Left forelimb (tissue), 1 donor: ENCODE measurements around the gene DOLPP1.

ENCODE experiments used
- DNase-seq: peaks from one replicate; pipeline ENCODE4 v3.0.0-alpha.2; 2018; ENCODE audit warnings: low spot score

The DOLPP1 gene

DNA sequence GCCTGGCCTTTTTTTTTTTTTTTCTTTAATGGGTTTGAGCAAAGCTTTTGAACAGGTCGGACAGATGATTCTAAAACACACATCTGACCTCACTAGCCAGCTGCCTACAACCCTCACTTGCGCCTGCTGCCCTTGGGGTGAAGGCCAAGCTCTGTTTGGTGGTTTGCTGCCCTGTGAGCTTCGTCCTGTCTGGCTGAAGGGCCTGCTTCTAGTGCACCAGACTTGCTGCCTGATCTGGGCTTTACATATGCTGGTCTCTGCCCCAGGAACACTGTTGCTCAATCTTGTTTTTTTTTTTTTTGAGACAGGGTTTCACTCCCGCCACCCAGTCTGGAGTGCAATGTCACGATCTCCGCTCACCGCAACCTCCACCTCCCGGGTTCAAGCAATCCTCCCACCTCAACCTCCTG, 16.4 kb upstream of the DOLPP1 start:
- DNase-seq, result no peak

DNA sequence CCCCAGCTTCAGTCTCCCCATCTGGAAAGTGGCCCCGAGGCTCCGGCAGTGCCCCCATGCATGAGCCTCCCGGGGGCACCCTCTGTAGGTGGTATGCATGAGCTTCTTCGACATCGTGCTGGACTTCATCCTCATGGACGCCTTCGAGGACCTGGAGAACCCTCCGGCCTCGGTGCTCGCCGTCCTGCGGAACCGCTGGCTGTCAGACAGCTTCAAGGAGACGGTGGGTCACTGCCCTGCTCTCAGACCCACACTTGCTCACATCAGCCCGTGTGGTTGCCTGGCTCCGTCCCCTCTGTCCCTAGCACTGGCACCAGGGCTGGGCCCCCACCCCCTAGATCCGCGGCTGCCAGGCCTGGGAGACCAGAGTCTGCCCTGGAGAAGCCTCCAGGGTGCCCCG, 12.8 kb upstream of the DOLPP1 start:
- DNase-seq, result no peak

DNA sequence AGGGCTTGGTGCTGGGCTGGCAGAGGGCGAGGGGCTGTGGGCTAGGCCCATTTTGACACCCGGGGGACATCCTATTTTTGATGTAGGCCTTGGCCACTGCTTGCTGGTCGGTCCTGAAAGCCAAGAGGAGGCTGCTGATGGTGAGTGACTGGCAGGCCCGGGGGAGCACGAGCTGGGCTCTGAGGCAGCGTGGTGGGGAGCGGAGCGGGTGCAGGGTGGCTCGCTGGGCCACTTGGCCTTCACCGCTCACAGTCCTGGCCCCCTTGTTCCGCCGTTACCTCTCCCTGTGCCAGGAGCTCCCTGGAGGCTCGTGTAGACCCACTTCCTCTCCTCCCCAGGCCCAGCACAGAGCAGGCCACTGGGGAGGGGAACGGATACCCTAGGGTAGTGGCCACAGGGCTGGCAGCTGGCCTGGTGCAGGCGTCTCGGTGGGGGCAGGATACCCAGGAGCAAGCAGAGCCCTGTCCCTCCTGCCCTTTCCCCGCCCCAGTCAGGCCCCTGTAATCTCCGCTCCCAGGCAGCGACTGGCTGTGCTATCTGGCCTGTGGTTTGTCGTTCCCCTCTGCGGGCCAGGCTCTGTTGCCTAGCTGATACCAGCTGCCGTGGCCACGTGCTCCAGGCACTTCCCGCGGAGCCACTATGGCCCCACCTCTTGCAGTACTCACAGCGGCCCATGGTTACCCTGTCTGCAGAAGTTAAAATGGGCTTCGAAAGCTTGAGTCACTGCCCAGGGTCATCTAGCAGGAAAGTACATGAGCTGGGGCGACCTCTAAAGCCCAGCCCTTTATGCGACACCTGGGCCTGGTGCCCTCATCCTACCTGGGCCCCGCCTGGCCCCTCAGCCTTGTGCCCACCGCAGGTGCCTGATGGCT, 11.7 kb upstream of the DOLPP1 start:
- DNase-seq, result no peak

DNA sequence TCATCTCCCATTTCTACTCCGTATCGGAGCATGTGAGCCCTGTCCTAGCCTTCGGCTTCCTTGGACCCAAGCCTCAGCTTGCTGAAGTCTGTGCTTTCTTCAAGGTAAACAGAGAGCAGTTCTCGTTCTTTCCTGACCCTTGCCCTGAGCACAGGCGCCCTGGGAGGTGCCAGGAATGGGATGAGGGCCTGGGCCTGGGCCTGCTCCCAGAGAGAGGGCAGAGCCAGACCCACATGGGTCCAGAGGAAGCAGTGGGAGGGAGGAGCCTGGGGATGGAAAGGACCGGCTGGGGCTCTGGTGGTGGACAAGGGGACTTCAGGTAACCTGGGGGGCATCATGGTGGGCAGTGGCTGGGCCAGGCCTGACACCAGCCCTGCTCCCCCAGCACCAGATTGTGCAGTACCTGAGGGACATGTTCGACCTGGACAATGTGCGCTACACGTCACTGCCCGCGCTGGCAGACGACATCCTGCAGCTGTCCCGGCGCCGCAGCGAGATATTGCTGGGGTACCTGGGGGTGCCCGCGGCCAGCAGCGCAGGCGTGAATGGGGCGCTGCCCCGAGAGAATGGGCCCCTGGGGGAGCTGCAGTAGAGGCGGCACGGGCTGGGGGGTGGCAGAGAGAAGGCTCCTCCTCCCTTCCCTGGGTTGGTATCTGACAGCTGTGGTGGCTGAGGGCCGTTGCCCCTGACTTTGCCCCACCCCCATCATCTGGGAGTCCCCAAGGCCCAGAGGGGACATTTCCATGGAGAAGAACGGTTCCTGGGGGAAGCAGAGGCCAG, 10.9 kb upstream of the DOLPP1 start:
- DNase-seq, result no peak

DNA sequence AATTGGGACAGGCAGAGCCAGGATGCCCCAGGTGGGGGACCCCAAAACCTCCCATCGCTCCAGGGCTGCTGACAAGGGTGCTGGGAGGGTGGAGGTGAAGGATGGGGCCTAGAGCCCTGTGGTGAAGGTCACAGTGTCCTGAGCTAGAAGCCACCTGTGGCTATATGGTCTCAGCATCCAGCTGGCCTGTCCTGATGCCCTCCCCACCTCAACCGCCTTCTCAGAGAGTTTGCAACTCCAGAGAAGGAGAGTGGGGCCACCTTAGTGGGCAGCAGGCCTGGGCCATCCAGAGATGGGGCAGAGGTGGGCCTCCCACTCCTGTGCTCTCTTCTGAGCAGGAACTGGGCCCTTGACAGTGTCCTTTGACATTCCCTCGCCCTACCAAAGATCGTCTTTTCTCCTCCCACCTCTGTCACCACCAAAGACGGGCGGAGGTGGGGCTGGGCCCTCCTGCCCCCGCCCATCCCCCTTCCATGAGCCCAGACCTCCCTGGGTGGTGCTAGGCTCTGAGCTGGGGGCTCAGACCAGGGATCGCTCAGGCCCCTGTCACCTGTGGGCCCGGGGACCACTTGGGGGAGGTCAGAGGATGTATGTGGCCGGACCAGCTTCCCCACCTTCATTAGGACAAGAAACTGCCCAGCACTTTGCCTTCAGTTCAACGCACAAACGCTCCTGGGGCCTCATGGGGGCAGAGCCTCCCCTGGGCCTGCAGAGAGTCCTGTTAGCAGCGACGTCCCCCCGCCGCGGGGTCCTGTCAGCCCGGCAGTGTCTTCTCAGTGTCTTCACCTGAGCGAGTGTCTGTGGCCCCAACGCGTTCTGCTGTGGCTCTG, 10.0 kb upstream of the DOLPP1 start:
- DNase-seq, result no peak

DNA sequence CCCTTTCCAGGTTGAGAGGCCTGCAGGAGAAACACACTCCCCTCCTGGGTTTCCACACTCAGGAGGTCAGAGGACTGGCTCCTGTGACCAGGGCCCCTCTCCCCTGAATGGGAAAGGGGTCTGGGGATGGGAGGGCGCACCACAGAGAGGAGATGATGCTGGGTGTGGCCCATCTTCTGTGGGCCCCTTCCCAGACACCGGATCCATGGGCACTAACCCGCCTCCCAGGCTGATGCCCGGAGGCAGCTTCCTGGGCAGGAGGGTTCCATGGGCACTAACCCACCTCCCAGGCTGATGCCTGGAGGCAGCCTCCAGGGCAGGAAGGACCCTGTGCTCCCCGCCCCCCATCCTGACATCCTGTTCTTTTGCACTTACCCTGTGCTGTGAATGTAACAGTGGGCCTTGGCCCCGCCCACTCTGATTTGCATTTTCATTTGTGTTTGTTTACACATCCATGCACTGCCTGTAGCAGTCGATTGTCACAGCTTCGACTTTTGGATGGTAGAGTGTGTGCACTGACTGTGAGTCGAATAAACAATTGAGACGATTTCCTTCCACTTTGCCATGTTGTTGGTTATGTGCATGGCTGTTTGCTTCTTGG, 9.3 kb upstream of the DOLPP1 start:
- DNase-seq, result no peak

DNA sequence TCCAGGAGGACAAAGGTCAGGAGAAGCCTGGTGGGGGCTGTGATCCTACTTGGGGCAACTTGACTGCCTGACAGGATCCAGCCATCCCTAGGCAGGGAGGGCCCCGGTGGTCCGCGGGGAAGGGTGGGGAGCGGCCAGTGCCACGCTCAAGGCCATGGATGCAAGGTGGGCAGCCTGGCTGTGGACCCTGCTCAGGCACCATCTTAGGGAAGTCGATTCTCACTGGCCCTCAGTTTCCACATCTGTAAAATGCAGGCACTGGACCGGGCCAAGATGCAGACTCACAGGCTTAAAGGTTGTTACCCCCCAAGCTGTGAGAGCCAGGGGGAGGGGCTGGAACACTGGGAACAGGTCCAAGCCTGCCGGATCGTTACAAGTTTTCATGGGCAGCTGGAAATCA, 8.7 kb upstream of the DOLPP1 start:
- no peak for DNase-seq

DNA sequence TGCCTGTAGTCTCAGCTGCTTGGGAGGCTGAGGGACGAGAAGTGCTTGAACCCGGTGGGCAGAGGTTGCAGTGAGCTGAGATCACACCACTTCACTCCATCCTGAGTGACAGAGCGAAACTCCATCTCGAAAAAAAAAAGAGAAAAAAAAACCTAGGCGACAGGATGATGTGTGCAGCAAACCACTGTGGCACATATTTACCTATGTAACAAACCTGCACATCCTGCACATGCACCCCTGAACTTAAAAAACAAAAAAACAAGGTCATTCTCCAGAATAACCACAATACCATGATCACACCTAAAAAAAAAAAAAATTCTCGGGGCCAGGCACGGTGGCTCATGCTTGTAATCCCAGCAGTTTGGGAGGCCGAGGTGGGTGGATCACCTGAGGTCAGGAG, 7.5 kb upstream of the DOLPP1 start:
- DNase-seq, result no peak

DNA sequence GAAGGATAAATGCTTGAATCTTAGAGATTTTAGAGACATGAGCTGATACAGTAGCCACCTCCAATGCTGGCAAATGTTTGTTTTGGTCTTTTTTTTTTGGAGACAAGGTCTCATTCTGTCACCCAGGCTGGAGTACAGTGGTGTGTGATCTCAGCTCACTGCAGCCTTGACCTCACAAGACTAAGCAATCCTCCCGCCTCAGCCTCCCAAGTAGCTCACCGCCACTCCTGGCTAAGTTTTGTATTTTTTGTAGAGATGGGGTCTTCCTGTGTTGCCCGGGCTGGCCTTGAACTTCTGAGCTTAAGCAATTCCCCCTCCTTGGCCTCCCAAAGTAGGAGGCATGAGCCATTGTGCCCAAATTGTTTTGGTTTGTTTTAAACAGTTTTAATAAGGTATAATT, 6.8 kb upstream of the DOLPP1 start:
- no peak for DNase-seq

DNA sequence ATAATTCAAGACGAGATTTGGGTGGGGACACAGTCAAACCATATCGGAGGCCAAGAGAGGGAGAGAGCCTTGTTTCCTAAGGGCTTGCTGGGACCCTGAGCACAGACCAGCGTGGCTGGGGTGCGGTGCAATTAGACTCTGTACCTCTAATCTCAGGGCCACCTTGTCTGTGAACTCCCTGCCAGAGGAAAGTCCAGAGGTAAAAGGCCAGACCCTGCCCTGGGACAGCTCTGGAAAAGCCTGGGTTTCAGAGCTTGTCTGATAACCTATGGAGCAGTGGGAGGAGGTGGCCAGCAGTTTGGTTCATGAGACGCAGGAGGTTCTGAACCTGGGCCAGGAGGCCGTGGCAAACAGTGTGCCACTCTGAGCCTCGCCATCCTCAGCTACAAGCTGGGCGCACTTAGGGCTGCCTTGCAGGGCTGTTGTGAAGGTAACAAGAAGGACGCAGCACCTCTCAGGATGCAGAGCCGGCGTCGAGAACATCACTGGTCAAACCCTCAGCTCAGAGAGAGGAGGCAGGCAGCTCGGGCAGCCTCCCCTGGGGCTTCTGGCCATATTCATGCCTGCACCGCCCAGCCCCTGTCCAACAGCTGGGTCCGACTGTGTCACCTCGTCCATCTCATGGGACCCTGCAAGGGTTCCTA, 4.8 kb upstream of the DOLPP1 start:
- DNase-seq, result no peak

DNA sequence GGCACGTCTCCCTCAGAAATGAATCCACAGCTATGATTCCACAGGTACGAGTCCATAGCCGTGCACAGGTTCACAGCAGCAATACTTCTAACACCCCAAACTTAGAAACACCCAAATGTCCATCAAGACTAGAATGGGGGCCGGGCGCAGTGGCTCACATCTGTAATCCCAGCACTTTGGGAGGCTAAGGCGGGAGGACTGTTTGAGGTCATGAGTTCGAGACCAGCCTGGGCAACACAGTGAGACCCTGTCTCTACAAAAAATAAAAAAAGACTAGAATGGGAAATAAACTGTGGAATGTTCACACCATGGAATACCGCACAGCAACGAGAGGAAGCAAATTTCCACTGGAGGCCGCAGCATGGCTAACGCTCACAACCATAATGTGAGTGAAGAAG, 4.3 kb upstream of the DOLPP1 start:
- DNase-seq, result no peak

DNA sequence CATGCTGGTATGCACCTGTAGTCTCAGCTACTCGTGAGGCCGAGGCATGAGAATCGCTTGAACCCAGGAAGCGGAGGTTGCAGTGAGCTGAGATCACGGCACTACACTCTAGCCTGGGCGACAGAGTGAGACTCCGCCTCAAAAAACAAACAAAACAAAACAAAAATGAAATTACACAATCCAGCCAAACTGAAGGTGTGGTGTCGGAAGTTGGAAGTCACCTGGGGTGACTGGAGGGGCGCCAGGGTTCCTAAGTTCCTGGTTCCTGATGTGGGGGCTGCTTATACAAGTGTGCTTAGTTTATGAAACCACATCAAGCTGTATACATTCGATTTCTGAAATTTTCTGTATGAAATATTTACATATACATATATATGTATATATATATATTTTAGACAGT, 3.7 kb upstream of the DOLPP1 start:
- DNase-seq, result no peak

DNA sequence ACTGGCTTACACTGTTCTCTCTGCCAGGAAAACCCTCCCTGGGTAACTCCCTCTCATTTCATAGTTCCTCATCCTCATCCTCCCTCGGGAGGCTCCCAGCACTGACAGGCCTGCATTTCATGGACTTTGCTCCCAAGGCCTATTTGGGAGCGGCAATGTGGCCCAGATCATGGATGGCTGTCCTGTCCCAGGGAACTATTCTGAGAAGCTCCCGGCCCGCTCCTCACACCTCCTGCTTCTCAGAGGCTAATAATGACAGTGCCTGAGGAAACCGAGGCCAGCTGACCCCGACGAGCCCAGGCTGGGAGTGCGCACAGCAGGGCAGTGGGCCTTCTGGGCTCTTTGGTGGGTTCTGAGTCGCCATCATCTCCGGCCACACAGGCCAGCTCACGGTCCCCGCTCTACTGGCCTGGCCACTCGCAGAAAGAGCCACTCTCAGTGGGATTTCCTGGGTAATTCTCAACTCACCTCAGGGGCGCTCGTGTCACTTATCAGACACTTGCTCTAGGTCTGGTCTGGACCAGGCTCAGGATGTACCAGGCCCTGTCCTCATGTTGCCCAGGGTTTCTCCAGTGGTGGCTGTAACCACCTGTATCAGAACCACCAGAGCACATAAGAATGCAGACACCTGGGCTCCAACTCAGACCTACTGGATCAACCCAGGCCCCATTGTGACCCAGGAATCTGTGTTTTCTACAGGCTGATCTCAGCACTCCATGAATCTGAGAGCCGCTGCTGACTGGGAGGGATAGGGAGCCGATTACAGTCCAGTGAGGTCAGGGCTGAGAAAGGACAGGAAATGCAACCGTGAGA, 2.0 kb upstream of the DOLPP1 start:
- no peak for DNase-seq

DNA sequence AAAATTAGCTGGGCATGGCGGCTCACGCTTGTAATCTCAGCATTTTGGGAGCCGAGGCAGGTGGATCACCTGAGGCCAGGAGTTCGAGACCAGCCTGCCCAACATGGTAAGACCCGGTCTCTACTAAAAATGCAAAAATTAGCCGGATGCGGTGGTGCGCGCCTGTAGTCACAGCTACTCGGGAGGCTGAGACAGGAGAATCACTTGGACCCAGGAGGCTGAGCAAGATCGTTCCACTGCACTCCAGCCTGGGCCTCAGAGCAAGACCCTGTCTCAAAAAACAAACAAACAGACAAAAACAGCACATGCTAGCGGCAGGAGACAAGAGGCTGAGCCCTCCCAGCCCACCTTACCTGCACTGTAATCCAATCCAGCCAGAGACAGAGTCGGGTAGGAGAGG, 1.1 kb upstream of the DOLPP1 start:
- no peak for DNase-seq

DNA sequence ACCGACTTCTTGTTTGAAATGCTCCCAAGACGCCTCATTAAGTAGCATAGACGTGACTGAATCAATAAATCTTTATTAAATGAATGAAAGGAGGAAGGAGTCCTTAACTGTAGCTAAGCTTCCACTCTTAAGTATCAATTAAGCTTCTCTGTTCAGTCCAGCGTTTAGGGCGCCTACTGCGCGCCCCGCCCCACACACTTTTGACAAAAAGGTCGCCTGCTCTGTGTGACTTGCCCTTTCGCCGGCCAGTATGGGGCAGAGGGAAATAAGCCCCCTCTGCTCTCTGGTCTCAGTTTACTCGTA, 662 bp upstream of the DOLPP1 start:
- no peak for DNase-seq

DNA sequence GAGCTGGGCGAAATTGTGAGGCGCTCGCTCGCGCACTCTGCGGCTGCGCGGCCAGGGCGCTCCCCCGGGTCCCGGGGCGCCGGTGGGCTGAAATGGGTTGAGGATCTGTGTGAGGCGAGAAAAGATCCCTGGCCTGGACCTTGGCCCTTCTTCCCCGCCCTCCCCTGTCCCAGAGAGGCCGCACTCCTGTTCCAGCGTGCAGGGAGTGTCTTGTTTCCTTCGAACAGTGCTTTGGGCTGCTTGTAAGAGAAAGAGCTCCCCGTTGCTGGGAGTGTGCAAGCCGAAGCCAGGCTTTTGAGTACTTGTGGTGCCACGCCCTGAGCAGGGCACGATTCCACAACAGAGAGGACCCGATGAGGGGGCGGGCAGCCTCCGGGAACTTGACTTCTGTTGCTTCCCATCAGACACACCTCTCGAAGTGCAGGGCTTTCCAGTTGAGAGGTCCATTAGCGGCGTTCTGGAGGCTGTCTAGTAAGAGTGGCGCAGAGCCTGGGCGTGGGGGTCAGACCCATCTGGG, 535 bp downstream of the DOLPP1 start:
- DNase-seq, result no peak

DNA sequence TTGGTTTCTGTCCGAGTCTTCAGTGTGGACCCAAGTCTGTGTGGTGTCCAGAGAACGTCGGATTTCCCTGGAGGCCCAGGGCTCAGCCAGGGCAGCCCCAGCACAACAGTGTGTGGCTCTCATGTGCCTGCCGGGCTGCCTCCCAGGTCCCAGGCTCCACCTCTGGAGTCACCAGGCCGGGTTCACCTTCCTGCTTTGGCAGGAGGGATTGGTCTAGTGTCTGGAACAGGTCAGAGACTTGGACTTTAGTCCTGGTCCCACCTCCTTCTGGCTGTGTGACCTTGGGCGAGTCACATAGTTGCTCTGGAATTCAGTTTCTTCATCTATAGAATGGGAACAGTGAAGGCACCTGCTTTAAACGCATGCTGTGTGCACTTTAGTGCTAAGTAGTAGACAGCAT, 3.2 kb downstream of the DOLPP1 start:
- DNase-seq, result no peak

DNA sequence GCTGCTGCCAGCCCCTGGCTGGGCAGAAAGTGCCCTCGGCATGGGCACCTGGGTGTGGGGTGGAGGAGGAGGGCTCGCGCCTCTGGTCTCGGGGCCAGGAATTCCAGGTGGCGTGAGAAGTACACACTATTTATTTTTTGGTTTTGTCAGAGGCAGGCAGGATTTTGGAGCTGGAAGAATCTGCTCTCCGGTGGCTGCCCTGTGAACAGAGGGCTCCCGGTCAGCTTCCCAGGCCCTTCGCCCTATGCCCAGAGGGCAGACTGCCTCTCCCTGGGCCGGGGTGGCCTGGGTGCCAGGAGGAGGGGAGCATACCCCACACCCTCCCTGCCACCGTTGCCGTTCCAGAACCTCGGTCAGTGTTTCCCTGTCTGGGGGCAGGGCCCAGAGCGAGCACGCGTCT, 8.3 kb downstream of the DOLPP1 start:
- DNase-seq, result no peak

DNA sequence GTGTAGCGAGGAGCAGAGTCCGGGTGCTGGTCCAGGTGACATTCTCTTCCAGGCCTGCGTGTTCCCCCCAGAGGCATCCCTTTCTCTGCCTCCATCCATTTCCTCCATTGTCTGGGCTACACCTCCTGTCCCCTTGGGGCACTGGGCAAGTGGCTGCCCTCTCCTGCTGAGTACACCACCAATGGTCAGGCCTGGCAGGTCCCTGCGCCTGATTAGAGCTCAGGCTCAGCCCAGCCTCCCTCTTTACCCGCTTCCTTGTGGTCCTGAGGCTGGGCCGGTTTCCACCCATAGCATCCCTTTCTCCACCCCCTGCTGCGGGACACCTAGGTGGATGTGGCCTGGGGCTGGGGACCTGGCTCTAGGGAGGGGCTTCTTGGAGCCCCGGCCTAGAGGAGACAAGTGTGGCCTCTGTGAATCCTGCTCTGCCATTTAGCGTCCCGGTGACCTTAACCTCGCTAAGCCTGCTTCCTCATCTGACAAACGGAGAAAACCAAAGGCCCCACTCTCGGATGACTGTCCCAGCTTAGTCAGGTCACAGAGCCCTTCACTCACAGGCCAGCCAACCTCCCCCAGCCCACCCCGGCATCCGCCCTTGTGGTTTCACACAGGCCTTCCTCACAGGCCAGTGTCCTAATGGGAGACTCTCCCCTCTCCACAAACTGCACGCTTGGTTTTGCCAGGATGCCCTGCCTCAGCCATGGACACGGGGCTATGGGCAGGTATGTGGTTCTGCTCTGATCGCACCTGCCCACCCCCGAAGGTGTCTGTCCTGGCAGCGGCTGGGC, 12.9 kb downstream of the DOLPP1 start:
- DNase-seq, result no peak
